PC-3 (cell line): ENCODE data around the gene EMID1. TPM values are rescaled to one million over a fixed set of nuclear protein-coding genes. Genes with fewer than 3 reads are reported as not detected.

Experiments
- ATAC-seq: fragments of 200-7000 bp; cut with Tn5 transposase; 2 replicates; pipeline ENCODE4 v1.9.1; 2020; ENCODE audit warnings: mild to moderate bottlenecking, moderate library complexity
- BruUV-seq: library from RNA; stranded (reverse); fragments of 400-500 nt; replicated peaks from 2 replicates; lab custom pipeline; 2021; lab: Mats Ljungman, UMichigan
- CTCF ChIA-PET: fragments of 300-600 bp; sonication (Branson Sonifier 250); formaldehyde crosslinking; loops from one replicate; lab custom pipeline; 2022; ENCODE audit warnings: antibody characterized with exemption; lab: Charles Lee
- POLR2A ChIA-PET: fragments of 300-600 bp; sonication (Branson Sonifier 250); formaldehyde crosslinking; loops from one replicate; lab custom pipeline; 2022; ENCODE audit warnings: antibody characterized with exemption; ENCODE audit not compliant: unreplicated experiment; lab: Charles Lee
- DNase-seq: peaks from one replicate; pipeline ENCODE4 v3.0.0-alpha.2; 2015
- H2AFZ ChIP-seq: fragments of 300-600 bp; sonication (generic); 2 replicates; pipeline ENCODE4 v1.6.0; 2016; ENCODE audit warnings: antibody characterized with exemption, low read length
- H3F3A ChIP-seq: fragments of 300-600 bp; sonication (generic); one replicate; pipeline ENCODE4 v1.6.0; 2017; ENCODE audit warnings: antibody characterized with exemption, low read length, control low read depth, mild to moderate bottlenecking; ENCODE audit not compliant: unreplicated experiment
- H3K27ac ChIP-seq: fragments of 300-600 bp; sonication (generic); 2 replicates; pipeline ENCODE4 v1.5.1; 2016; ENCODE audit warnings: mild to moderate bottlenecking, low read length
- H3K27me3 ChIP-seq: fragments of 300-600 bp; sonication (generic); 2 replicates; pipeline ENCODE4 v1.6.1; 2016; ENCODE audit warnings: low read length, mixed read lengths
- H3K36me3 ChIP-seq: fragments of 300-600 bp; sonication (generic); 2 replicates; pipeline ENCODE4 v1.6.1; 2016; ENCODE audit warnings: low read depth, mixed run types, low read length, mixed read lengths
- H3K4me1 ChIP-seq: fragments of 300-600 bp; sonication (generic); 2 replicates; pipeline ENCODE4 v1.5.1; 2016; ENCODE audit warnings: low read length; ENCODE audit not compliant: insufficient read depth
- H3K4me2 ChIP-seq: fragments of 300-600 bp; sonication (generic); 2 replicates; pipeline ENCODE4 v1.6.0; 2016; ENCODE audit warnings: low read length
- H3K4me3 ChIP-seq: fragments of 300-600 bp; sonication (generic); 2 replicates; pipeline ENCODE4 v1.5.1; 2016; ENCODE audit warnings: mild to moderate bottlenecking, low read length, mixed read lengths
- H3K79me2 ChIP-seq: fragments of 300-600 bp; sonication (generic); 2 replicates; pipeline ENCODE4 v1.6.1; 2017; ENCODE audit warnings: low read length, mixed read lengths
- H3K9ac ChIP-seq: fragments of 300-600 bp; sonication (generic); 2 replicates; pipeline ENCODE4 v1.6.0; 2016; ENCODE audit warnings: mild to moderate bottlenecking, low read length
- H3K9me2 ChIP-seq: fragments of 300-600 bp; sonication (generic); replicated peaks from 2 replicates; pipeline ENCODE4 v1.6.1; 2016; ENCODE audit warnings: mixed run types, low read length, mixed read lengths
- H3K9me3 ChIP-seq: fragments of 300-600 bp; sonication (generic); 2 replicates; pipeline ENCODE4 v1.6.1; 2016; ENCODE audit warnings: low read length, mixed read lengths
- H4K20me1 ChIP-seq: fragments of 300-600 bp; sonication (generic); 2 replicates; pipeline ENCODE4 v1.6.1; 2016; ENCODE audit warnings: low read length, mixed read lengths
- EZH2 ChIP-seq: fragments of 300-600 bp; sonication (generic); IDR thresholded peaks from one replicate; pipeline ENCODE4 v1.6.1; 2017; ENCODE audit warnings: antibody characterized with exemption, mild to moderate bottlenecking, low read length; ENCODE audit not compliant: unreplicated experiment
- EZH2phosphoT487 ChIP-seq: fragments of 300-600 bp; sonication (generic); IDR thresholded peaks from 2 replicates; pipeline ENCODE4 v1.6.1; 2018; ENCODE audit warnings: mild to moderate bottlenecking, antibody characterized with exemption, low read length, borderline replicate concordance
- intact Hi-C: fragments of 100-400 bp; cut with micrococcal nuclease; formaldehyde crosslinking; loops from 2 replicates; pipeline ENCODE4 v1.9.0; 2023
- total RNA-seq: library from RNA; depleted of rRNA; stranded (reverse); fragments of >200 nt; gene quantifications from 2 replicates; pipeline ENCODE4 v1.2.3, GENCODE V29; 2014
- TF ChIP-seq, protein P1 (sequence below): fragments of 300-600 bp; sonication (generic); conservative IDR thresholded peaks from 2 replicates; pipeline ENCODE4 v1.5.1; 2017; ENCODE audit warnings: antibody characterized with exemption, low read depth, mild to moderate bottlenecking, low read length

The EMID1 gene
- total RNA-seq, 1 experiment from 2014 or later: 1.2 TPM

DNA sequence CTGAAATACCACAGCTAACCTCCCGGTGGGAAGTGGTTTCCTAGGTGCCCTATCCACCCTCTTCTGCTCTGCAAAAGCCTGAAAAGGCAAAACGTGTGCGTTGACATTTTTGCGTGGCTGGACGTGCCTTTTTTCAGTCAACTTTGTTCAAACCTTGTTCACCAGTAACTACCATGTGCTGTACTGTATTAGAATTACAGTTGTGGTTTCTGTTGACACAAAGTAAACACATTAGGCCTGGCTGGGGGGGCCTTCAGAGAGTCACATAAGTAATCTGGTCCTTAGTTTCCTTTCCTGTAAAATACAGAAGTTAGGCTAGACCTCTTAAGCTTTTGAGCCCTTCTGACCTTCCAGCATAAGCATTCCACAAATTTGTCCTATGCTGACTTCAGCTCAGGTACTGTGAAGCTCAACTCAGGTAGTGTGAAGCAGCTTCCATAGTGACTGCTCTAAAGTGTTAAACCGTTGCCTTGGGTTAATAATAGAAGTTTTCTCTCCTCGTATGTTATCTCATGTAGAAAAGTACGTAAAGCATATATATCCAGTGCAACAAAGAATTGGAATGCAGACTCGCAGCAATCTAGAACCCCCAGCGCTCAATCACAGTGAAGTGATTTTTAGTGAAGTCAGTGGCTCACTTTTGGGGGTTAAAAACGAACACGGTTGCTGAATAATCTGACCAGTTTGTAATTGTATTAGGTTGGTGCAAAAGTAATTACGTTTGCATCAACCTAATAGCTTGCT is 64.2 kb downstream of the EMID1 start:
- H3K9ac ChIP-seq: peak overlapping the region; percentile 100
- H3F3A ChIP-seq: no peaks in the 10 kb centered on the region
- H4K20me1 ChIP-seq: peaks cover 61% of the 10 kb centered on the region
- TF ChIP-seq EZH2phosphoT487 (no peak), EZH2 (no peak)
- TF ChIP-seq, protein P1, sequence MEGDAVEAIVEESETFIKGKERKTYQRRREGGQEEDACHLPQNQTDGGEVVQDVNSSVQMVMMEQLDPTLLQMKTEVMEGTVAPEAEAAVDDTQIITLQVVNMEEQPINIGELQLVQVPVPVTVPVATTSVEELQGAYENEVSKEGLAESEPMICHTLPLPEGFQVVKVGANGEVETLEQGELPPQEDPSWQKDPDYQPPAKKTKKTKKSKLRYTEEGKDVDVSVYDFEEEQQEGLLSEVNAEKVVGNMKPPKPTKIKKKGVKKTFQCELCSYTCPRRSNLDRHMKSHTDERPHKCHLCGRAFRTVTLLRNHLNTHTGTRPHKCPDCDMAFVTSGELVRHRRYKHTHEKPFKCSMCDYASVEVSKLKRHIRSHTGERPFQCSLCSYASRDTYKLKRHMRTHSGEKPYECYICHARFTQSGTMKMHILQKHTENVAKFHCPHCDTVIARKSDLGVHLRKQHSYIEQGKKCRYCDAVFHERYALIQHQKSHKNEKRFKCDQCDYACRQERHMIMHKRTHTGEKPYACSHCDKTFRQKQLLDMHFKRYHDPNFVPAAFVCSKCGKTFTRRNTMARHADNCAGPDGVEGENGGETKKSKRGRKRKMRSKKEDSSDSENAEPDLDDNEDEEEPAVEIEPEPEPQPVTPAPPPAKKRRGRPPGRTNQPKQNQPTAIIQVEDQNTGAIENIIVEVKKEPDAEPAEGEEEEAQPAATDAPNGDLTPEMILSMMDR: no peak
- no peak for ATAC-seq
- peaks cover 91% of the 10 kb centered on the region for H3K79me2 ChIP-seq
- intact Hi-C loops: loop anchor here (2.0 kb wide), 1 partner anchor 37 kb away; the partner anchor contains the start of gene GAS2L1
- CTCF ChIA-PET: no interaction called here
- H3K27me3 ChIP-seq: no peaks in the 10 kb centered on the region
- no peaks in the 10 kb centered on the region for H3K9me2 ChIP-seq
- peaks cover 27% of the 10 kb centered on the region for H3K4me1 ChIP-seq
- no TSS peak for BruUV-seq
- peaks cover 43% of the 10 kb centered on the region for H3K36me3 ChIP-seq
- peak overlapping the region; percentile 97; the same call in 1 of the 2 replicates for H3K27ac ChIP-seq
- H2AFZ ChIP-seq: no peak overlapping the region
- POLR2A ChIA-PET: no interaction called here
- H3K4me3 ChIP-seq: peak overlapping the region; percentile 99
- peak; percentile 19 for DNase-seq
- no peaks in the 10 kb centered on the region for H3K9me3 ChIP-seq
- H3K4me2 ChIP-seq: peak overlapping the region; percentile 85

DNA sequence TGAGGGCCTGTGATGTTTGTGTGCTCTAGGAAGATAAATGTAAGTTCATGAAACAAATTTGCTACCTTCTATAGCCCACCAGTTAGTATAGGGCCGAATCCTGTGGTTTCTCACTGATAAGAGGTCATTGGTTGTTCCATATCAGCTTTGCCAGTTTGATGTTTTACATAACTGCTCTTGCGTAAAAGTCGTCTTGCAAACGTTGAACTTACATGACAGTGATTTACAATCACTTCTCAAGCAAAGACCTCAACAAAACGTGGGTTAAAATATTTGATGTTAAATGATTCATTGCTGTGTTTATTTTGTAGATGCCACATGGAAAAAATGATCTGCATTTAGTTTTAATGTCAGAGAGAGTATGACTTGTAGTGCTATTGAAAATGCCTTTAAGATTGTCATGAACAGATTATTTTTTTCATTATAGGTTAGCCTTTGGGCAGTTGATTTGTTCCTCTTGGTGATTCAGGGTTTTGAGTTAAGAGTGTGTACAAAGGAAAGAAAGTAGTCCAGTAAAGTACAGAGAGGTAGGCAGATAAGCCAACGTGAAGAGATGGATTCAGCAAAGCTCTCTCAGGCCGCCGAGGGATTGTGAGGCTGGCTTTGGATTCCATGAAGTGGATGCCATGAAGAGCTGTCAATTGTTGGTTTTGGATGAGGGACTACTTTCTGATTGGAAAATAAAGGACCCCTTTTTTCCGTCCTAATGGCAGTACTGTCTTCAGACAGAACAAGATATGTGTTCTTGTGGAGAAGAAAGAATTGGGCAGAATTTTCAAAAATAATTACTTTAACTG is 65.0 kb downstream of the EMID1 start:
- intact Hi-C loops: no loop called here
- peaks cover 69% of the 10 kb centered on the region for H4K20me1 ChIP-seq
- peak; percentile 54 for DNase-seq
- peaks cover 51% of the 10 kb centered on the region for H3K36me3 ChIP-seq
- H3K4me3 ChIP-seq: peak overlapping the region; percentile 99
- H3K27me3 ChIP-seq: no peaks in the 10 kb centered on the region
- H3K79me2 ChIP-seq: peaks cover 99% of the 10 kb centered on the region
- TF ChIP-seq, protein P1: no peak
- TF ChIP-seq EZH2phosphoT487: no peak
- no peak for TF ChIP-seq EZH2
- no peaks in the 10 kb centered on the region for H3K9me3 ChIP-seq
- CTCF ChIA-PET: no interaction called here
- no TSS peak for BruUV-seq
- no peak overlapping the region for H2AFZ ChIP-seq
- peak; percentile 19 for ATAC-seq
- H3K27ac ChIP-seq: peak overlapping the region; percentile 11; the same call in 1 of the 2 replicates
- POLR2A ChIA-PET: no interaction called here
- peaks cover 27% of the 10 kb centered on the region for H3K4me1 ChIP-seq
- H3F3A ChIP-seq: peaks cover under 1% of the 10 kb centered on the region
- H3K9ac ChIP-seq: peak overlapping the region; percentile 100; the same call in 1 of the 2 replicates
- H3K4me2 ChIP-seq: peak overlapping the region; percentile 85
- H3K9me2 ChIP-seq: no peaks in the 10 kb centered on the region
